Upper lobe of left lung (tissue), 4 donors: ENCODE measurements around the gene ABHD15.

Source experiments
- EP300 ChIP-seq, 4 donors: sonication (generic); formaldehyde crosslinking; IDR thresholded peaks; one replicate each; pipeline ENCODE4 v1.5.1; 2017; ENCODE audit warnings: antibody characterized with exemption in 4 of 4, control low read depth in 2 of 4
- POLR2A ChIP-seq, 4 donors: fragments of 450-650 bp; IDR thresholded peaks; one replicate each; pipeline ENCODE4 v1.5.1; 2016 to 2017; ENCODE audit warnings: antibody characterized with exemption in 4 of 4, mild to moderate bottlenecking in 2 of 4
- POLR2AphosphoS5 ChIP-seq, 2 donors: sonication (generic); formaldehyde crosslinking; IDR thresholded peaks; one replicate each; pipeline ENCODE4 v1.5.1; 2017; ENCODE audit warnings: antibody characterized with exemption in 2 of 2
- TF ChIP-seq, protein P1 (sequence below), 6 experiments: fragments of 450-650 bp in 4 of 6; fragments of 200-600 bp in 2 of 6; sonication (generic) in 2 of 6; IDR thresholded peaks; one replicate each; pipeline ENCODE4 v1.5.1; 2016 to 2019; ENCODE audit warnings: antibody characterized with exemption in 6 of 6

DNA sequence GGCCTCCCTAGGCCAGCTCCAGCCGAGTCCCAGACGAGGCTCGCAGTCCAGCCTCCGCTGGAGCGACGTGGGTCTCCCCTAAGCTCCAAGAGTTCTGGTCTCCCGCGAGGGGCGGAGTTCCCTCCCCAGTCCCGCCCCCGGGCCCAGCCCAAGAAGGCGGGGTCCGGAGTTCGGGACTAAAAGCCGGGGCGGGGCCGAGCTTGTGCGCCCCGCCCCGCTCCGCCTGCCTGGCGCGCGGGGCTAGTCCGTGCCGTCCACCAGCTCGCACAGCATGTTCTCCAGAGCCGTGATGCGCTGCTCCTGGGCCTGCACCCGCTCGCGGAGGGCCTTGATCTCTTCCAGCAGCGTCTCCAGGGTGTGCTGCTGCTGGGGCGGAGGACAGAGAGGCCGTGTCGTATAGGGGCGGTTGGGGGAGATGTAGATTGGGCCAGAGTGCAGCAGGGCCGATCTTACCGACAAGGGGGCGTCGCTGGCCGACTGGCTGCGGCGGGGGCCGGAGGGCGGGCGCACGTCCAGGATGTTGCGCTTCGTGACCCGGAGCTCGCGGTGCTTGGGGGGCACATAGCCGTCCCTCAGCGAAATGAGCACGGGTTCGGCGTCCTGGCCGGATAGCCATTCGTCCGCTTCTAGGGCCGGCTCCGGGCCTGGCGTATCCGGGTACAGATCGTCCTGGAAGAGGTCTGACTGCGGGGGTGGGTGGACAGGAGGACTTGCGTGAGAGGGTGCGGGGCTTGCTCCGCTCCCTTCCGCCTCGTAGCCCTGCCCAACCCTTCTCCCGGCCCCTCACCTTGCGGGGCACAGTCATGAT is 48.9 kb upstream of the ABHD15 start:
- TF ChIP-seq POLR2AphosphoS5 (IDR thresholded peaks at IDR 0.05) = peak in 1 of 2 donors; percentile 67
- peak in 2 of 4 donors; percentile 9 to 50 for TF ChIP-seq POLR2A (IDR thresholded peaks at IDR 0.05)
- TF ChIP-seq, protein P1, sequence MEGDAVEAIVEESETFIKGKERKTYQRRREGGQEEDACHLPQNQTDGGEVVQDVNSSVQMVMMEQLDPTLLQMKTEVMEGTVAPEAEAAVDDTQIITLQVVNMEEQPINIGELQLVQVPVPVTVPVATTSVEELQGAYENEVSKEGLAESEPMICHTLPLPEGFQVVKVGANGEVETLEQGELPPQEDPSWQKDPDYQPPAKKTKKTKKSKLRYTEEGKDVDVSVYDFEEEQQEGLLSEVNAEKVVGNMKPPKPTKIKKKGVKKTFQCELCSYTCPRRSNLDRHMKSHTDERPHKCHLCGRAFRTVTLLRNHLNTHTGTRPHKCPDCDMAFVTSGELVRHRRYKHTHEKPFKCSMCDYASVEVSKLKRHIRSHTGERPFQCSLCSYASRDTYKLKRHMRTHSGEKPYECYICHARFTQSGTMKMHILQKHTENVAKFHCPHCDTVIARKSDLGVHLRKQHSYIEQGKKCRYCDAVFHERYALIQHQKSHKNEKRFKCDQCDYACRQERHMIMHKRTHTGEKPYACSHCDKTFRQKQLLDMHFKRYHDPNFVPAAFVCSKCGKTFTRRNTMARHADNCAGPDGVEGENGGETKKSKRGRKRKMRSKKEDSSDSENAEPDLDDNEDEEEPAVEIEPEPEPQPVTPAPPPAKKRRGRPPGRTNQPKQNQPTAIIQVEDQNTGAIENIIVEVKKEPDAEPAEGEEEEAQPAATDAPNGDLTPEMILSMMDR (IDR thresholded peaks at IDR 0.05) = no peak
- no peak for TF ChIP-seq EP300 (IDR thresholded peaks at IDR 0.05)
